HCT116 (cell line): ENCODE results near the gene ADARB2.

Experiments used
- ATF3 ChIP-seq: IDR thresholded peaks from 2 replicates; pipeline ENCODE4 v1.6.1; 2012
- CTCF ChIP-seq, 3 experiments: fragments of 200-600 bp in 1 of 3; sonication (generic) in 1 of 3; IDR thresholded peaks in 2 of 3; conservative IDR thresholded peaks in 1 of 3; 2 replicates each; pipeline ENCODE4 v1.5.1; 2012 to 2017; ENCODE audit warnings: low read depth in 2 of 3, low read length in 2 of 3, antibody characterized with exemption in 1 of 3, borderline replicate concordance in 1 of 3, control low read depth in 1 of 3, mild to moderate bottlenecking in 1 of 3, mixed read lengths in 1 of 3, mixed run types in 1 of 3, moderate library complexity in 1 of 3; ENCODE audit not compliant: insufficient read depth in 1 of 3
- POLR2A ChIP-seq: IDR thresholded peaks from 2 replicates; pipeline ENCODE4 v1.7.0; 2011; ENCODE audit warnings: borderline replicate concordance; ENCODE audit not compliant: insufficient read depth, insufficient read length; ENCODE audit errors: extremely low read depth
- SP1 ChIP-seq: IDR thresholded peaks from 2 replicates; pipeline ENCODE4 v1.6.1; 2012; ENCODE audit warnings: low read depth

GRCh38 chr10:1467334-1468076, 269.8 kb downstream of the ADARB2 start:
- TF ChIP-seq CTCF (IDR thresholded peaks at IDR 0.05 in 2 of 3, conservative IDR thresholded peaks at IDR 0.05 in 1 of 3; ENCODE audit: borderline replicate concordance in 1 of 3, insufficient read depth in 1 of 3, low read depth in 2 of 3, low read length in 2 of 3): no peak
- TF ChIP-seq SP1: no peak
- no peak for TF ChIP-seq ATF3
- no peak for TF ChIP-seq POLR2A
